ENCODE measurements around the gene VEGFB. TPM values are rescaled to one million over a fixed set of nuclear protein-coding genes. Genes with fewer than 3 reads are reported as not detected.

The VEGFB gene
- total RNA-seq, 1 experiment from 2014 or later: 101 TPM

- Histone ChIP-seq H3K4me1 (ENCODE audit: control insufficient read depth, insufficient read depth, low read length) (peaks cover 30% of the 10 kb centered on the region), H3K4me3 (ENCODE audit: low read depth in 2 of 2, low read length in 2 of 2) (peak within 1 kb of the TSS; percentile 59 to 60), H3K27ac (ENCODE audit: low read length) (peak within 1 kb of the TSS; percentile 97), H3K27me3 (ENCODE audit: control insufficient read depth, insufficient read depth, low read length) (no peaks in the 10 kb centered on the region), H3K9me3 (ENCODE audit: control insufficient read depth, insufficient read depth, low read depth, low read length) (no peaks in the 10 kb centered on the region), H3K36me3 (ENCODE audit: control insufficient read depth, insufficient read depth, low read length) (peaks cover 3% of the 10 kb centered on the region; the same call in 1 of the 2 replicates)
- TSS peak; percentile 91 for BruUV-seq (replicated peaks)
- DNase-seq (ENCODE audit: low read depth, low spot score) (peak; percentile 78), ATAC-seq (peak; percentile 69)
- TF ChIP-seq TCF7L2 (IDR thresholded peaks at IDR 0.05; ENCODE audit: low read depth, low read length) (peak; percentile 48; the same call in 1 of the 2 replicates), REST (IDR thresholded peaks at IDR 0.05; ENCODE audit: insufficient read depth in 1 of 2, low read depth in 2 of 2, low read length in 1 of 2) (no peak), SIN3A (IDR thresholded peaks at IDR 0.05; ENCODE audit: borderline replicate concordance, insufficient read depth, low read depth, low read length) (peak; percentile 83; the same call in 1 of the 2 replicates), POLR2AphosphoS5 (IDR thresholded peaks at IDR 0.05; ENCODE audit: low read depth, low read length) (peak; percentile 84)
- in situ Hi-C loops (cut with HindIII; ENCODE audit: low pct_unique_long_range_greater_than_20kb, low sequenced_read_pairs) (no loop called here), intact Hi-C loops (cut with micrococcal nuclease; ENCODE audit: unreplicated experiment) (loop anchor here (10.0 kb wide), 1 partner anchor 64 kb away; the partner anchor contains the start of genes CATSPERZ and ESRRA)
- ChIA-PET CTCF (interaction anchor here (0.5 to 0.7 kb wide), 3 partner anchors 75 to 682 kb away, joined by 3 to 4 read pairs (median 3); partner anchors contain the start of gene TRMT112), POLR2A (interaction anchor here (1.0 kb wide), 1 partner anchor 13 kb away, joined by 9 read pairs; no protein-coding TSS in a partner anchor)
These were observed 6.3 kb downstream of the VEGFB start, which contains the start of gene FKBP2 for GRCh38 chr11:64240435-64241240. Gene FKBP2, plus strand, starts transcription at chr11:64241095. Its CDS starts 1,293 bp downstream, at chr11:64242388.

- Histone ChIP-seq H3K36me3 (ENCODE audit: control insufficient read depth, insufficient read depth, low read length) (peaks cover 3% of the 10 kb centered on the region; the same call in 1 of the 2 replicates), H3K27me3 (ENCODE audit: control insufficient read depth, insufficient read depth, low read length) (no peaks in the 10 kb centered on the region), H3K27ac (ENCODE audit: low read length) (peak overlapping the region; percentile 97; the same call in 1 of the 2 replicates), H3K9me3 (ENCODE audit: control insufficient read depth, insufficient read depth, low read depth, low read length) (no peaks in the 10 kb centered on the region), H3K4me1 (ENCODE audit: control insufficient read depth, insufficient read depth, low read length) (peaks cover 30% of the 10 kb centered on the region), H3K4me3 (ENCODE audit: low read depth in 2 of 2, low read length in 2 of 2) (peak overlapping the region; percentile 53 to 59)
- peak; percentile 81 for ATAC-seq
- intact Hi-C loops (cut with micrococcal nuclease; ENCODE audit: unreplicated experiment): loop anchor here (10.0 kb wide), 1 partner anchor 64 kb away; the partner anchor contains the start of genes CATSPERZ and ESRRA
- DNase-seq (ENCODE audit: low read depth, low spot score): peak; percentile 80
- in situ Hi-C loops (cut with HindIII; ENCODE audit: low pct_unique_long_range_greater_than_20kb, low sequenced_read_pairs): no loop called here
- CTCF ChIA-PET: interaction anchor here (0.5 to 0.7 kb wide), 3 partner anchors 76 to 681 kb away, joined by 3 to 4 read pairs (median 3); partner anchors contain the start of gene TRMT112
- TF ChIP-seq CTCF (IDR thresholded peaks at IDR 0.05): no peak
- TF ChIP-seq POLR2AphosphoS5 (IDR thresholded peaks at IDR 0.05; ENCODE audit: low read depth, low read length): no peak
- no peak for TF ChIP-seq REST (IDR thresholded peaks at IDR 0.05; ENCODE audit: insufficient read depth in 1 of 2, low read depth in 2 of 2, low read length in 1 of 2)
- TF ChIP-seq SIN3A (IDR thresholded peaks at IDR 0.05; ENCODE audit: borderline replicate concordance, insufficient read depth, low read depth, low read length): no peak
- no peak for TF ChIP-seq TCF7L2 (IDR thresholded peaks at IDR 0.05; ENCODE audit: low read depth, low read length)
- no TSS peak for BruUV-seq (replicated peaks)
- POLR2A ChIA-PET: interaction anchor here (1.0 kb wide), 1 partner anchor 13 kb away, joined by 9 read pairs; no protein-coding TSS in a partner anchor
These were observed 6.8 kb downstream of the VEGFB start for GRCh38 chr11:64241241-64241490.

Measured in Panc1 (cell line).